ENCODE results near the gene CHMP2A. TPM values are rescaled to one million over a fixed set of nuclear protein-coding genes. Genes with fewer than 3 reads are reported as not detected.
A peak's percentile ranks its signal among the peaks of the same experiment; 100 is the strongest.

CHMP2A gene
- total and polyA plus RNA-seq, 7 donors: 96.5 to 184 (median 126) TPM

DNA sequence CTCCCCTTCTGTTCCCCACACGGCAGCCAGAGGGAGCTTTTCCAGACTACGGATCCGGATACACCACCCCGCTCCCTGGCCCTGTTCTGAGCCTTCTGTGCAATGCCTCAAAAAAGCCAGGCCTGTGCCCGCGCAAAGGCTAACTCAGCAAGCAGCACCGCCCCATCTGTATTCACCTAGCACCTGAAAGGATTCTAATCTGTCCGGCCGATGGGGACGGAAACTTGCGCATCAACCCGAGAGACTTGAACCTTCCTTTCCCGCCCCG, 35.9 kb downstream of the CHMP2A start:
- Histone ChIP-seq H3K36me3 (ENCODE audit: insufficient read depth in 1 of 2, low read depth in 1 of 2) (peaks cover 0 to 20% of the 10 kb centered on the region in 2 donors), H3K27me3 (ENCODE audit: insufficient read depth in 3 of 3, low read length in 2 of 3) (no peaks in the 10 kb centered on the region), H3K9me3 (no peaks in the 10 kb centered on the region), H3K4me1 (peaks cover 33% of the 10 kb centered on the region), H3K27ac (peak overlapping the region; percentile 97), H3K4me3 (peak overlapping the region; percentile 98)
- intact Hi-C loops (cut with DNase I): no loop called here
- TF ChIP-seq, protein P1, sequence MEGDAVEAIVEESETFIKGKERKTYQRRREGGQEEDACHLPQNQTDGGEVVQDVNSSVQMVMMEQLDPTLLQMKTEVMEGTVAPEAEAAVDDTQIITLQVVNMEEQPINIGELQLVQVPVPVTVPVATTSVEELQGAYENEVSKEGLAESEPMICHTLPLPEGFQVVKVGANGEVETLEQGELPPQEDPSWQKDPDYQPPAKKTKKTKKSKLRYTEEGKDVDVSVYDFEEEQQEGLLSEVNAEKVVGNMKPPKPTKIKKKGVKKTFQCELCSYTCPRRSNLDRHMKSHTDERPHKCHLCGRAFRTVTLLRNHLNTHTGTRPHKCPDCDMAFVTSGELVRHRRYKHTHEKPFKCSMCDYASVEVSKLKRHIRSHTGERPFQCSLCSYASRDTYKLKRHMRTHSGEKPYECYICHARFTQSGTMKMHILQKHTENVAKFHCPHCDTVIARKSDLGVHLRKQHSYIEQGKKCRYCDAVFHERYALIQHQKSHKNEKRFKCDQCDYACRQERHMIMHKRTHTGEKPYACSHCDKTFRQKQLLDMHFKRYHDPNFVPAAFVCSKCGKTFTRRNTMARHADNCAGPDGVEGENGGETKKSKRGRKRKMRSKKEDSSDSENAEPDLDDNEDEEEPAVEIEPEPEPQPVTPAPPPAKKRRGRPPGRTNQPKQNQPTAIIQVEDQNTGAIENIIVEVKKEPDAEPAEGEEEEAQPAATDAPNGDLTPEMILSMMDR (IDR thresholded peaks at IDR 0.05): peak; percentile 48
- ATAC-seq: peak; percentile 44 to 61 (median 54)
- WGBS, 3 donors: 0 to 1% (median 1%) methylated on average over 14 of the region's 14 CpGs
- DNase-seq: peak; percentile 68 to 82

DNA sequence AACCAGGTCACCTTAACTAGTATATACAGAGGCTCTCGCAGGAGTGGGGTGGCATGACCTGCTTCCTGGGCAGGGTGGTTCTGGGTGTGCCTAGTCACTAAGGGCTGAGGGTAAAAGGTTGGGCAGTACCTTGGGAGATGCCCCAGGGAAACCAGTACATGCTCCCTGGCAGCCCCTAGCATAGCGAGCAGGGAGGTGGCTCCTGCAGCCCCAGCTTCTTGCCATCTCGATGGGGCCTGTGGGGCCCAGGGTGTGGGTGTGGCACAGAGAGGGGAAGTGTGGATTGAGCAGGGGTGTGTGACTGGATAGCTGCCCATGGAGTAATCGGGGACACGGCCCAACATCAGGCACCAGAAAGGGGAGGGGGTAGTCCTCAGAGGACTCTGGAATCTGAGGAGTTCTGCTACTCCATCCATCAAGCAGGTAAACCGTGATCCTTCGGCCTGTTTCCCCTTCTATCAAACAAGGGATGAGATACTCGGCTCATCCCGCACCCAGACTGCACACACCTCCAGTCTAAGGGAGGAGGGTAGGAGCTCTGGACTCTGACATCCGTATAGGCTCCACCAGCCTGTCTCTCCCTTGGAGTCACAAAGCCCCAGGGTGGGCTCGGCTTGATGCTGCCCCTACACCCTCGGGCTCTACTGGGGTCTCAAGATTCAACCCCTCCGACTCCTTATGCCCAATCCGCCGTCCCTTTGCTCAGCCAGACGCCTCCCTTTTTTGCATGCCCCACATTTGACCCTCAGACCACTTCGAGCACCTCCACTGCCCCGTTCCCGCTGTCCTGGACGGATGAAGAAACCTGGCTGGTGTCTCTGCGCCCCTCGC, 36.4 kb downstream of the CHMP2A start:
- peaks cover 0 to 20% of the 10 kb centered on the region in 2 donors for H3K36me3 ChIP-seq (ENCODE audit: insufficient read depth in 1 of 2, low read depth in 1 of 2)
- ATAC-seq (no peak), DNase-seq (no peak)
- H3K9me3 ChIP-seq: no peaks in the 10 kb centered on the region
- H3K4me1 ChIP-seq: peaks cover 33% of the 10 kb centered on the region
- intact Hi-C loops (cut with DNase I): no loop called here
- peak overlapping the region; percentile 97 for H3K27ac ChIP-seq
- no peaks in the 10 kb centered on the region for H3K27me3 ChIP-seq (ENCODE audit: insufficient read depth in 3 of 3, low read length in 2 of 3)
- TF ChIP-seq, protein P1 (IDR thresholded peaks at IDR 0.05): no peak
- H3K4me3 ChIP-seq: peak overlapping the region; percentile 98
- WGBS, 3 donors: 11 to 14% (median 13%) methylated on average over 22 of the region's 22 CpGs

DNA sequence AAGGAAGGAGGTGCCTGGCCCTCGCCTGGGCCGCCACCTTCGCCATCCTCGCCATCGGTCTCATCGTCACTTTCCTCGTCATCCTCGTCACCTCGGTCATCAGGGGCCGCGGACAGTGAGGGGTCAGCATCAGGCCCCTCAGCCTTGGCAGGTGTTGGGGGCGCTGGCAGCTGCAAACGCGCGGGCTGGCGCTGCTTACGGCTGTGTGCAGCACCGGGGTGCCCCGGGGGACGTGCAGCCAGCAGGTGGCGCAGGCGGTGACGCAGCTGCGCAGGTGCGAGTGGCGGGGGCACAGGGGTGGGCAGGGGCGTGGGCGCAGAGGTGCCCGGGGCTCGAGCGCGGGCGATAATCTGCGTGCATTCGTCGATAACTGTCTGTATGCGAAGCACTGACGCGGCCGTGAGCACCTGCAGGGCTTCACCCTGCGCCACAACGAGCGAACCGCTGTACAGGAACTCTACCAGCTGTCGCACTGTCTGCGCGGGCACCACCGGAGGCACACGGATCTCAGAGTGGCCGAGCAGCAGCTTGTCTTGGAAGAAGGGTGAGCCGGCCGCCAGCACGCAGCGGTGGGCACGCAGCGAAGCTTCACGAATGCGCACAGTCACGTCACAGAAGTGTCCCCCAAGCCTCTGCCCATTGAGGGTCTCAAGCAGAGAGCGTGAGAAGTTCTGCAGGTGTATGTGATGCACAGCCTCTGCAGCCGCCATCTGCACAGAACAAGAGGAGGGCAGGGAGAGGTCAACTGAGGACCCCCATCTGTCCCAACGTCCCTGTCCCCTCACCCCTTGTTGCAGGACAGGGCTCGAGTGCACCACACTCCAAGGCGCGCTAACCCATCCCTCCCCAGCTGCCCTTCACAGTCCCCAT, 37.7 kb downstream of the CHMP2A start:
- H3K27me3 ChIP-seq (ENCODE audit: insufficient read depth in 3 of 3, low read length in 2 of 3): no peaks in the 10 kb centered on the region
- no peak overlapping the region for H3K4me3 ChIP-seq
- DNase-seq (no peak), ATAC-seq (no peak)
- peaks cover 0 to 20% of the 10 kb centered on the region in 2 donors for H3K36me3 ChIP-seq (ENCODE audit: insufficient read depth in 1 of 2, low read depth in 1 of 2)
- 84 to 91% (median 86%) methylated on average over 64 to 65 of the region's 65 CpGs for WGBS, 3 donors
- intact Hi-C loops (cut with DNase I): no loop called here
- H3K9me3 ChIP-seq: no peaks in the 10 kb centered on the region
- peaks cover 33% of the 10 kb centered on the region for H3K4me1 ChIP-seq
- TF ChIP-seq, protein P1 (IDR thresholded peaks at IDR 0.05): no peak
- H3K27ac ChIP-seq: no peak overlapping the region

DNA sequence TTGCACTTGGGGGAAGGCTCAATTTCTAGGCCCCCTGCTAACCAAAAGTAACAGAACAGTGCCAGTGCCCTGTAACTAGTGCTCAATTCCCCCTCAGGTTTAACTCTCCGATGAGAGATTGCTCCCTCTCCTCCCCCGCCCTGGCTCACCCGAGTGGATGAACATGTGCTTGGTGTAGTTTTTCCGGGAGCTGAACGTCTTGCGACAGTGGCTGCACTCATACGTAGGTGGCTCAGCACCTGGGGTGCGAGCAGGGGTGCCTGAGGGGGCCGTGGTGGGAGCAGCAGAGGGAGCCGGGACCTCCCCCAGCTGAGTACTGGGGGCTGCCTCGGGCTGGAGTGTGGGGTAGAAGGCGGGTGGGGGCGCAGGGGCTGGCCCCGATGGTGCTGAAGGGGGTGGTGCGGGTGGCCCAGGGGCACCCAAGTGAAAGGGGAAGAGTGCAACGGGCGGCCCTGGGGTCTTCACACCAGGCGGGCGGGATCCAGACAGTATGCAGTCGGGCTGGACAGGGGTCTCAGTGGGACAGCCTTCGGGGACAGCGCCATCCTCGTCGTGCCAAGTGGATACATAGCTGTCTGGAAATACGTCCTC, 38.6 kb downstream of the CHMP2A start:
- Histone ChIP-seq H3K36me3 (ENCODE audit: insufficient read depth in 1 of 2, low read depth in 1 of 2) (peaks cover 0 to 20% of the 10 kb centered on the region in 2 donors), H3K27me3 (ENCODE audit: insufficient read depth in 3 of 3, low read length in 2 of 3) (no peaks in the 10 kb centered on the region), H3K4me1 (peaks cover 33% of the 10 kb centered on the region), H3K27ac (peak overlapping the region; percentile 46), H3K4me3 (no peak overlapping the region), H3K9me3 (no peaks in the 10 kb centered on the region)
- WGBS, 3 donors: 77 to 82% (median 78%) methylated on average over 22 to 25 of the region's 25 CpGs
- DNase-seq (no peak), ATAC-seq (no peak)
- TF ChIP-seq, protein P1 (IDR thresholded peaks at IDR 0.05): no peak
- intact Hi-C loops (cut with DNase I): no loop called here
